ENCODE results near the gene TRPC4AP.

DNA sequence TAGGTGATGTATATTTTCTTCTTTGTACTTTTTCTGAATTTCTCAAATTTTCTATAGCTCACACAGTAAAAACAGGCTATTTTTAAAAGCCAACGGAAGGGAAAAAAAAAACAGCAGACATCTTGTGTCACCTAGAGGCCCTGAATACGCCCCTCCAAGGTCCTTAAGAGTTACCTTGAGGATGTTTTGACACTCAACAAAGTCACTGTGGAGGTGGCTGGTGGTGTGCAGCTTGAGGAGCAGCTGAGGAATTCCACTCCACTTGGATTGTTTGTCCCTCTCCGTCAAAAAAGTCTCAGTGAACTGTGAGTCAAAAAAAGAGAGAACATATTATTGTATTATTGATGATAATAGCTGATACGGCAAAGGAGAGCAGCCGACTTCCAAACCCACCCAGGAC is 14.7 kb downstream of the TRPC4AP start:
- no peak for TF ChIP-seq CTCF (IDR thresholded peaks at IDR 0.05)
- no peak for TF ChIP-seq POLR2A (IDR thresholded peaks at IDR 0.05)
